BJ (cell line): ENCODE data around the gene GZMM. TPM values are rescaled to one million over a fixed set of nuclear protein-coding genes. Genes with fewer than 3 reads are reported as not detected.
"Not testable (repeated sequence)": the region's sequence is repeated elsewhere in the genome, so short reads cannot be mapped to it uniquely, and the experiment has no call there.

Source experiments
- CTCF ChIA-PET: fragments of 350-600 bp; formaldehyde crosslinking; extraction: SDS; loops from one replicate; lab custom pipeline; 2021; ENCODE audit warnings: antibody characterized with exemption, inconsistent platforms; lab: Yijun Ruan, JAX
- POLR2A ChIA-PET: fragments of 300-600 bp; sonication (Branson Sonifier 250); formaldehyde crosslinking; extraction: SDS; loops from one replicate; lab custom pipeline; 2021; ENCODE audit warnings: antibody characterized with exemption; lab: Charles Lee
- DNase-seq: peaks from one replicate; pipeline ENCODE4 v3.0.0-alpha.2; 2011; ENCODE audit warnings: low read depth
- H3K27me3 ChIP-seq: 2 replicates; pipeline ENCODE4 v1.6.0; 2011; ENCODE audit warnings: low read length; ENCODE audit not compliant: control insufficient read depth, insufficient read depth
- H3K36me3 ChIP-seq: 2 replicates; pipeline ENCODE4 v1.5.1; 2011; ENCODE audit warnings: low read length; ENCODE audit not compliant: control insufficient read depth, insufficient read depth
- H3K4me3 ChIP-seq: 2 replicates; pipeline ENCODE4 v1.5.1; 2011; ENCODE audit warnings: low read depth, mild to moderate bottlenecking, control low read depth, low read length
- CTCF ChIP-seq: IDR thresholded peaks from 2 replicates; pipeline ENCODE4 v1.5.1; 2011; ENCODE audit warnings: low read depth, mild to moderate bottlenecking, control low read depth, inconsistent platforms, low read length, moderate library complexity; ENCODE audit not compliant: insufficient read depth
- polyA plus RNA-seq: library from polyadenylated mRNA; depleted of rRNA; stranded (reverse); fragments of >200 nt; gene quantifications from 2 replicates; pipeline ENCODE4 v1.2.3, GENCODE V29; 2011

GZMM gene
- polyA plus RNA-seq, 1 experiment, result not detected

GRCh38 chr19:584240-585001, 40.6 kb downstream of the GZMM start:
- POLR2A ChIA-PET, result no interaction called here
- peak; percentile 89 for TF ChIP-seq CTCF
- no peaks in the 10 kb centered on the region for H3K27me3 ChIP-seq
- no peak for DNase-seq
- H3K4me3 ChIP-seq, result no peak overlapping the region
- CTCF ChIA-PET, result interaction anchor here (0.5 to 4.6 kb wide), 23 partner anchors 8 to 185 kb away, joined by 3 to 53 read pairs (median 5); partner anchors contain the start of genes CDC34, POLRMT and RNF126
- peaks cover 17% of the 10 kb centered on the region for H3K36me3 ChIP-seq

- DNase-seq, POLR2A ChIA-PET, H3K4me3 ChIP-seq, H3K27me3 ChIP-seq: not testable (repeated sequence)
- H3K36me3 ChIP-seq, result peaks cover 15% of the 10 kb centered on the region
- CTCF ChIA-PET, result interaction anchor here (0.5 to 4.6 kb wide), 15 partner anchors 9 to 156 kb away, joined by 3 to 53 read pairs (median 5); partner anchors contain the start of genes POLRMT and RNF126
These were observed 41.3 kb downstream of the GZMM start for GRCh38 chr19:585146-585545.

- ChIA-PET POLR2A (interaction anchor here (0.6 kb wide), 1 partner anchor 13 kb away, joined by 3 read pairs; no protein-coding TSS in a partner anchor), CTCF (interaction anchor here (1.2 to 4.6 kb wide), 8 partner anchors 9 to 156 kb away, joined by 3 to 53 read pairs (median 6); partner anchors contain the start of gene RNF126)
- DNase-seq, result no peak
- no peak for TF ChIP-seq CTCF
- no peaks in the 10 kb centered on the region for H3K27me3 ChIP-seq
- H3K4me3 ChIP-seq, result no peak overlapping the region
- H3K36me3 ChIP-seq, result peaks cover 15% of the 10 kb centered on the region
These were observed 41.8 kb downstream of the GZMM start for GRCh38 chr19:585551-586110.

GRCh38 chr19:588093-588740, 44.4 kb downstream of the GZMM start:
- peak; percentile 51 for DNase-seq
- Histone ChIP-seq H3K27me3 (no peaks in the 10 kb centered on the region; the same call in 1 of the 2 replicates), H3K4me3 (no peak overlapping the region), H3K36me3 (peaks cover 3% of the 10 kb centered on the region)
- peak; percentile 89 for TF ChIP-seq CTCF
- POLR2A ChIA-PET, result no interaction called here
- CTCF ChIA-PET, result interaction anchor here (0.6 to 4.6 kb wide), 11 partner anchors 12 to 154 kb away, joined by 3 to 53 read pairs (median 3); partner anchors contain the start of gene RNF126

- CTCF ChIA-PET, result interaction anchor here (0.6 to 3.0 kb wide), 9 partner anchors 12 to 153 kb away, joined by 3 to 15 read pairs (median 3); no protein-coding TSS in a partner anchor
- POLR2A ChIA-PET, result no interaction called here
These were observed 45.2 kb downstream of the GZMM start for GRCh38 chr19:588741-589692.

More at GRCh38 chr19:588741-589692, 45.2 kb downstream of the GZMM start:
- DNase-seq, result no peak
- Histone ChIP-seq H3K36me3 (no peaks in the 10 kb centered on the region), H3K27me3 (no peaks in the 10 kb centered on the region; the same call in 1 of the 2 replicates), H3K4me3 (no peak overlapping the region)
- TF ChIP-seq CTCF, result no peak
